Left lung (tissue), 10 donors: ENCODE measurements around the gene KRT20. TPM values are rescaled to one million over a fixed set of nuclear protein-coding genes. Genes with fewer than 3 reads are reported as not detected.
A peak's percentile ranks its signal among the peaks of the same experiment; 100 is the strongest.

Experiments used
- ATAC-seq: fragments of 200-7000 bp; cut with Tn5 transposase; one replicate; pipeline ENCODE4 v1.9.1; 2020; ENCODE audit warnings: moderate library complexity
- DNase-seq, 4 donors: peaks; one replicate each; pipeline ENCODE4 v3.0.0-alpha.2; 2013 to 2020
- H3K27ac ChIP-seq, 2 donors: fragments of 200-600 bp; sonication (generic) in 1 of 2; one replicate each; pipeline versions ENCODE4 v1.5.0 to v1.8.0; 2020 to 2021
- H3K27me3 ChIP-seq, 2 donors: fragments of 200-600 bp; sonication (generic) in 1 of 2; one replicate each; pipeline versions ENCODE4 v1.5.0 to v1.8.0; 2020 to 2021
- H3K36me3 ChIP-seq, 2 donors: fragments of 200-600 bp; sonication (generic) in 1 of 2; one replicate each; pipeline versions ENCODE4 v1.5.0 to v1.8.0; 2020 to 2021
- H3K4me1 ChIP-seq, 2 donors: fragments of 200-600 bp; one replicate each; pipeline ENCODE4 v1.8.0; 2021
- H3K4me3 ChIP-seq, 2 donors: fragments of 200-600 bp; sonication (generic) in 1 of 2; one replicate each; pipeline versions ENCODE4 v1.5.0 to v1.8.0; 2020 to 2021; ENCODE audit warnings: mild to moderate bottlenecking in 1 of 2
- H3K9me3 ChIP-seq, 2 donors: fragments of 200-600 bp; sonication (generic) in 1 of 2; one replicate each; pipeline versions ENCODE4 v1.5.0 to v1.8.0; 2020 to 2021
- intact Hi-C, 2 donors: fragments of 100-400 bp; cut with DNase I; formaldehyde crosslinking; loops; one replicate each; pipeline versions ENCODE4 v1.11.2 to v1.14.2; 2022
- polyA plus RNA-seq, 6 donors: library from polyadenylated mRNA; unstranded; fragments of 120-200 nt; gene quantifications; one replicate each; pipeline ENCODE4 v1.2.1, GENCODE V29; 2013; ENCODE audit not compliant: insufficient read length in 6 of 6
- total RNA-seq, 2 donors: library from RNA; stranded (reverse); fragmentation: NEBNext Ultra II Directional; extraction: Animal tissue kit (Norgen Biotek cat#: 25700); gene quantifications; one replicate each; pipeline ENCODE4 v1.2.1, GENCODE V29; 2021
- TF ChIP-seq, protein P1 (sequence below), 2 donors: fragments of 200-600 bp; sonication (generic) in 1 of 2; IDR thresholded peaks; one replicate each; pipeline versions ENCODE4 v1.5.0 to v1.8.0; 2021; ENCODE audit warnings: antibody characterized with exemption in 2 of 2
- donor health status: DM: no; HTN: yes; CAD: no.
- donor health status: DM: no; HTN: no; CAD: no.

The KRT20 gene
- total and polyA plus RNA-seq, 8 donors: 0.09 to 0.26 TPM; not detected in 6

DNA sequence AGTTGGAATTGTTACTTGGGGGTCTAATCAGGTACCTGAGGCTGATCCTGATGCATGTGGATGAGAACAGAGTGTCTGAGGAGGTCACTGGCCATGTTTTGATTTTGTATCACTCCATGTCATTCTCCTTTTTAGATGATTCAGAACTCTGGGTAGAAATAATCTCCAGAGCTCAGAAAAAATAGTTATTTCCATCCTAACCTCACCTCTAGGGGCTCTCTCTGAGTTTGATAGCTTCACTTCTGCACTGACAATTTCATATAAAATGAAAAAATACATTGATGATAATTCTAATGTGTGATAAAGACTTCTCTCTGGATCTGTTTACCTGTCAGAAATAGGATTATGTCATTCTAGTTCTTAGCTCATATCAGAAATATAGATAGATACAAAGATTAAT, 11.8 kb downstream of the KRT20 start:
- Histone ChIP-seq H3K36me3 (no peaks in the 10 kb centered on the region), H3K4me1 (no peaks in the 10 kb centered on the region), H3K27me3 (peaks cover 0 to 26% of the 10 kb centered on the region in 2 donors), H3K27ac (no peak overlapping the region), H3K9me3 (no peaks in the 10 kb centered on the region), H3K4me3 (no peak overlapping the region)
- DNase-seq (no peak), ATAC-seq (no peak)
- TF ChIP-seq, protein P1, sequence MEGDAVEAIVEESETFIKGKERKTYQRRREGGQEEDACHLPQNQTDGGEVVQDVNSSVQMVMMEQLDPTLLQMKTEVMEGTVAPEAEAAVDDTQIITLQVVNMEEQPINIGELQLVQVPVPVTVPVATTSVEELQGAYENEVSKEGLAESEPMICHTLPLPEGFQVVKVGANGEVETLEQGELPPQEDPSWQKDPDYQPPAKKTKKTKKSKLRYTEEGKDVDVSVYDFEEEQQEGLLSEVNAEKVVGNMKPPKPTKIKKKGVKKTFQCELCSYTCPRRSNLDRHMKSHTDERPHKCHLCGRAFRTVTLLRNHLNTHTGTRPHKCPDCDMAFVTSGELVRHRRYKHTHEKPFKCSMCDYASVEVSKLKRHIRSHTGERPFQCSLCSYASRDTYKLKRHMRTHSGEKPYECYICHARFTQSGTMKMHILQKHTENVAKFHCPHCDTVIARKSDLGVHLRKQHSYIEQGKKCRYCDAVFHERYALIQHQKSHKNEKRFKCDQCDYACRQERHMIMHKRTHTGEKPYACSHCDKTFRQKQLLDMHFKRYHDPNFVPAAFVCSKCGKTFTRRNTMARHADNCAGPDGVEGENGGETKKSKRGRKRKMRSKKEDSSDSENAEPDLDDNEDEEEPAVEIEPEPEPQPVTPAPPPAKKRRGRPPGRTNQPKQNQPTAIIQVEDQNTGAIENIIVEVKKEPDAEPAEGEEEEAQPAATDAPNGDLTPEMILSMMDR (IDR thresholded peaks at IDR 0.05): no peak
- intact Hi-C loops: no loop called here

DNA sequence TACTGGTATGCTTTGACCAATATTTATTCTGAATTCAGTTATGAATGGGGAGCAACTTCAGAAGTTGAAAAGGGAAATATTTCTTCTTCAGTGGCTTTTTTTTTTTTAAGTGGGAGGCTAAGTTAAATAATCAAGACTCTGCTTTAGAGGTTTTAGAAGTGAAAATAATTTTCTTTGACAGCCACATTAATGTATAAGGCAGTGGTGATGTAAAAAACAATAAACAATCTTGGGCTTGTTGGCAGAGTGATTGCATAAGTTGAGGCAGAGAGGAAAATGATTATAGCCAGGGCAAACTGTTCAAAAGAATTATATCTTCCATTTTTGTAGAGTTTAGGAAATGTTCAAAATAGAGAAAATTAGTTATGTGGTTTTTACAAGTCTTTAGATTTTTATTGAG, 12.6 kb downstream of the KRT20 start:
- Histone ChIP-seq H3K36me3 (no peaks in the 10 kb centered on the region), H3K27me3 (peaks cover 0 to 26% of the 10 kb centered on the region in 2 donors), H3K4me3 (no peak overlapping the region), H3K9me3 (no peaks in the 10 kb centered on the region), H3K27ac (no peak overlapping the region), H3K4me1 (no peaks in the 10 kb centered on the region)
- TF ChIP-seq, protein P1 (IDR thresholded peaks at IDR 0.05): no peak
- intact Hi-C loops: no loop called here
- no peak for DNase-seq
- no peak for ATAC-seq

DNA sequence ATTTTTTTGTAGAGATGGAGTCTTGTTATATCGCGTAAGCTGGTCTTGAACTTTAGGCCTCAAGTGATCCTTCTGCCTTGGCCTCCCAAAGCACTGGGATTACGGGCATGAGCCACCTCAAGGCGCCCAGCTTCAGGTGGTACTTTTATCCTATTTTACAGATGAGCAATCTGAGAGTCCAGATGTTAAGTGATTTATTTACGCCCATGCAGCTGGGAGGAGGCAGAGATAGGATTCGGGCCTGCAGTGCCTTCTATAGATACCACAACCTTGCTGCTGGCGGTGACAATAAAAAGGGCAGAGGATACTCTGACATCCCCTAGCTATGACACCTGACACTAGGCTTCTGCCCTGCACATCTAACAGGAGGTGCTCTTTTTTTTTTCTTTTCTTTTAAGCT, 13.7 kb downstream of the KRT20 start:
- DNase-seq (no peak), ATAC-seq (no peak)
- Histone ChIP-seq H3K36me3 (no peaks in the 10 kb centered on the region), H3K4me3 (no peak overlapping the region), H3K9me3 (no peaks in the 10 kb centered on the region), H3K27ac (no peak overlapping the region), H3K27me3 (peaks cover 0 to 26% of the 10 kb centered on the region in 2 donors), H3K4me1 (no peaks in the 10 kb centered on the region)
- intact Hi-C loops: no loop called here
- TF ChIP-seq, protein P1 (IDR thresholded peaks at IDR 0.05): no peak

DNA sequence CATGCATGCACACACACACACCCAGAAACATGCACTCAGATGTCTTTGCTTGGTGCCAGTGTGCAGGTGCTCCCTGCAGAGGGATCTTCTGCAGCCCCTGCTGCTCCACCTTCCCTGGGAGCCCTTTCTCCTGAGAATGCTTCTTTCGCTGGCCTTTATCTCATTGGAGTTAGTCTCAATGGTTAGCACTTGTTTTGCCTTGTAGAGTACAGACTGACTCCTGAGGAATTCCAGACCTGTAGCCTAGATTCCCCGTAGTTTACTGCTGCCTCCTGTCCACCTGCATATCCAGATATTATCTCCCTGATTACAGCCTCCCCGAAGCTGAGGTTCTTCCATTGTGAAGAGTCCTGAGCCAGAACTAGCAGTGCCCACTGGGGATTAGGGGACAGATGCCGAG, 14.9 kb downstream of the KRT20 start:
- H3K4me3 ChIP-seq: no peak overlapping the region
- no peak overlapping the region for H3K27ac ChIP-seq
- H3K36me3 ChIP-seq: no peaks in the 10 kb centered on the region
- TF ChIP-seq, protein P1 (IDR thresholded peaks at IDR 0.05): no peak
- H3K4me1 ChIP-seq: no peaks in the 10 kb centered on the region
- H3K9me3 ChIP-seq: no peaks in the 10 kb centered on the region
- ATAC-seq: no peak
- intact Hi-C loops: no loop called here
- H3K27me3 ChIP-seq: peaks cover 0 to 26% of the 10 kb centered on the region in 2 donors
- no peak for DNase-seq

DNA sequence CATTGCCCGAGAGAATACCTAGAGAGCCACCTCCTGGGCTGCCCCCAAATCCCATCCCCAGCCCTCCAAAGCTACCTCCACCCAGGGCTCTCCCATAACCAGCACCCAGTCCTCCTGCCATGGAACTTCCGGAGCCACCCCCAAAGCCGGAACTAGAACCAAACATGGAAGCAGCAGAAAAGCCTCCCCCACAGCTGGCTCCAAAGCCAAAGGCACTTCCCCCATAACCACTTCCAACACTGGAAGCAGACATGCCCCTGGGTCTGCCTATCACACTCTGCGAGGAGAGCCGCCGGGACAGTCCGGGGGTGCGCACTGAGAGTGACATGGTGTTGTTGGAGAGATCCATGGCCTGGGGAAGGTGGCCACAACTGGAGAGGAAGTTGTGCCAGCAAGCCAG, 18.2 kb downstream of the KRT20 start, which contains the start of gene KRT12:
TSS of gene KRT12 (minus strand) at position 386 of the 400 bp plus-strand sequence. CDS start at position 349, 37 bp downstream.
- intact Hi-C loops: no loop called here
- Histone ChIP-seq H3K4me1 (no peaks in the 10 kb centered on the region), H3K27ac (no peak within 1 kb of the TSS), H3K27me3 (peaks cover 0 to 43% of the 10 kb centered on the region in 2 donors), H3K9me3 (no peaks in the 10 kb centered on the region), H3K4me3 (no peak within 1 kb of the TSS), H3K36me3 (no peaks in the 10 kb centered on the region)
- TF ChIP-seq, protein P1 (IDR thresholded peaks at IDR 0.05): no peak
- DNase-seq: peak in 1 of 4 donors; percentile 34
- ATAC-seq: no peak
